HepG2 (cell line): ENCODE results near the gene UBAC2.

Source experiments
- ATF7 ChIP-seq, 2 experiments: fragments of 450-650 bp in 1 of 2; sonication (generic) in 1 of 2; formaldehyde crosslinking in 1 of 2; IDR thresholded peaks; 2 replicates each; pipeline versions ENCODE4 v1.4.0 to v1.6.1; 2016 to 2020; ENCODE audit warnings: antibody characterized with exemption in 1 of 2, mild to moderate bottlenecking in 1 of 2, missing genetic modification reagents in 1 of 2
- CHD4 ChIP-seq: fragments of 200-600 bp; sonication (generic); IDR thresholded peaks from 2 replicates; pipeline ENCODE4 v1.7.0; 2017; ENCODE audit warnings: mild to moderate bottlenecking, low read length, borderline replicate concordance
- E2F1 ChIP-seq: sonication (generic); formaldehyde crosslinking; IDR thresholded peaks from 2 replicates; pipeline ENCODE4 v1.5.0; 2020; ENCODE audit warnings: missing genetic modification reagents
- FOXK2 ChIP-seq: fragments of 450-650 bp; IDR thresholded peaks from 2 replicates; pipeline ENCODE4 v1.6.1; 2016
- PITX1 ChIP-seq: sonication (generic); formaldehyde crosslinking; IDR thresholded peaks from 2 replicates; pipeline ENCODE4 v1.5.1; 2020; ENCODE audit warnings: mild to moderate bottlenecking, missing genetic modification reagents
- POLR2A ChIP-seq, 2 experiments: IDR thresholded peaks; 2 replicates each; pipeline ENCODE4 v1.6.1; 2011; ENCODE audit warnings: low read depth in 2 of 2, low read length in 2 of 2, mild to moderate bottlenecking in 1 of 2, moderate library complexity in 1 of 2; ENCODE audit not compliant: insufficient read depth in 1 of 2
- REXO4 ChIP-seq: sonication (generic); formaldehyde crosslinking; IDR thresholded peaks from 2 replicates; pipeline ENCODE4 v1.8.0; 2022; ENCODE audit warnings: missing genetic modification reagents, mild to moderate bottlenecking, borderline replicate concordance
- SMAD1 ChIP-seq: sonication (generic); formaldehyde crosslinking; IDR thresholded peaks from 2 replicates; pipeline ENCODE4 v1.4.0; 2020; ENCODE audit warnings: missing genetic modification reagents, low read depth, mild to moderate bottlenecking, borderline replicate concordance
- SMC3 ChIP-seq: IDR thresholded peaks from 2 replicates; pipeline ENCODE4 v1.6.1; 2011; ENCODE audit warnings: low read length, improper control_type of control experiment
- TERF1 ChIP-seq: sonication (generic); formaldehyde crosslinking; IDR thresholded peaks from 2 replicates; pipeline ENCODE4 v1.8.0; 2022; ENCODE audit warnings: mild to moderate bottlenecking, missing genetic modification reagents, moderate library complexity
- ZNF232 ChIP-seq: sonication (generic); formaldehyde crosslinking; IDR thresholded peaks from 2 replicates; pipeline ENCODE4 v1.4.0; 2020; ENCODE audit warnings: missing genetic modification reagents, borderline replicate concordance

GRCh38 chr13:99282264-99283231, 81.9 kb downstream of the UBAC2 start:
- TF ChIP-seq SMC3 (no peak), ATF7 (IDR thresholded peaks at IDR 0.05) (no peak), ATF7 (CRISPR knock-in tag; IDR thresholded peaks at IDR 0.05) (no peak), POLR2A (IDR thresholded peaks at IDR 0.05; ENCODE audit: insufficient read depth in 1 of 2, low read depth in 2 of 2, low read length in 2 of 2) (no peak), E2F1 (CRISPR knock-in tag) (no peak), PITX1 (CRISPR knock-in tag) (no peak), SMAD1 (CRISPR knock-in tag) (no peak), REXO4 (no peak), ZNF232 (CRISPR knock-in tag) (no peak), FOXK2 (no peak), CHD4 (no peak), TERF1 (CRISPR knock-in tag) (no peak)
